ENCODE results near the gene CNTRL.
"Not testable (repeated sequence)": the region's sequence is repeated elsewhere in the genome, so short reads cannot be mapped to it uniquely, and the experiment has no call there.

Gene CNTRL

DNA sequence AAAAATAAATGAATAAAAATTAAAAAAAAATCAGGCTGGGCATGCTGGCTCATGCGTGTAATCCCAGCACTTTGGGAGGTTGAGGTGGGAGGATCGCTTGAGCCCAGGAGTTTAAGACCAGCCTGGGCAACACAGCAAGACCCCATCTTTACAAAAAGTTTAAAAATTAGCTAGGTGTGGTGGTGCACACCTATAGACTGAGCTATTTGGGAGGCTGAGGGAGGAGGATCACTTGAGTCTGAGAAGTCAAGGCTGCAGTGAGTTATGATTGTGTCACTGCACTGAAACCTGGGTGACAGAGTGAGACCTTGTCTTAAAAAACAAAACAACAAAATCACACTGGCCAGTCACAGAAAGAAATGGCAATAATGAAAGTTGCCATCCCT is 3.4 kb upstream of the CNTRL start:
- no peak for DNase-seq

- peak; percentile 68 for DNase-seq
Measured at GRCh38 chr9:121071756-121072421, 2.9 kb upstream of the CNTRL start.

GRCh38 chr9:121073038-121073437 is 1.7 kb upstream of the CNTRL start:
- DNase-seq, result no peak

DNA sequence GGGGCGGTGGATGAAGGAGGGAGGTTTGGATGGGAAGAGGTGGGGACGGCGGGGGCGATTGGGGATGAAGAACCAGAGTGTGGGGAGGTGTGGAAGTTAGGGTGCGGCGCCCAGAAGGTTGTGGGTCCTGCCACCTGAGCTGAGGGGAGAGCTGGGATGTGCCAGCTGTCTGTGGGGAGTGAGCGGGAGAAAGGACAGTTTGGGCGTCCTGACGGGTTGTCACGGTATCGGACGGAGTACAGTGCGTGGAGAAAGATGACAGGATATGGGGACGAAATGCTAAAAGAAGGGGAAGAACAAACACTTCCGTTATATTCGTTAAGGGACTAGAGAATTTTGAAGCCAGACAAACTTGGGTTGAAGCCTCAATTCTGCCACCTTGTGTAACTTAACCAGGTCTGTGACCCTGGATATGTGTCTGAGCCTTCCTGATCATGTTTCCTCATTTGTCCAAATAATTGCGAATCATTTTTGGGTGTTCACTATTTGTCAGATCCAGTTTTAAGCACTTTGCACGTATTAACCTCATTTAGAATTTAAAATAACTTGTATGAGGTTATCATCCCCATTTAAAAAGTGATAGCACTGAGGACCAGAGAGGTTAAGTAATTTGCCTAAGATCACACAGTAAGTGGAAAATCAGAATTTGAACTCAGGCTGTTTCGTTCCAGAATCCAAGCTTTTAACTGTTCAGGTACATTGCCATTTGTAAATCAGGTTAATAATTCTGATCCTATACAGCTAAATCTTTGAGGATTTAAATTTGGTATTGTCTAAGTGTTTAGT is 689 bp downstream of the CNTRL start:
- DNase-seq, result peak; percentile 52

- DNase-seq, result no peak
Measured at GRCh38 chr9:121082075-121082474, 7.3 kb downstream of the CNTRL start.

DNA sequence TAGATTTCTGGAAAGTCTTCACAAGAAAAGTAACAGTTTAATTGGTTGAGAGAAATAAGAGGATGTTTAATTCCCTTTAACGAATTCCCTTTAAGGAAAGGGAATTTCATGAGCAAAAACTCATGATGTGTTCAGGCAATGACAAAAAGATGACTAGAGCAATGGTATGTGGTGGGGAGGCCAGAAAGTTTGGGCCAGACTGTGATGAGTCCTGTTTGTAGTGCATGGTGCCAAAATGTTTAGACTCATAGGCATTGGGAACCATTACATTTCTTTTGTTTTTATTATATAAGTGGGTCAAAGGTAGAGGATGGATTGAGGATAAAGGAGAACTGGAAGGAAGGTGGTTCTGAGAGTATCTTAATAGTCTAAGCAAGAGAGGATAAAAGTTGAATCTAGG is 10.9 kb downstream of the CNTRL start:
- no peak for DNase-seq

- DNase-seq, result no peak
Measured at GRCh38 chr9:121088576-121088975, 13.8 kb downstream of the CNTRL start.

DNA sequence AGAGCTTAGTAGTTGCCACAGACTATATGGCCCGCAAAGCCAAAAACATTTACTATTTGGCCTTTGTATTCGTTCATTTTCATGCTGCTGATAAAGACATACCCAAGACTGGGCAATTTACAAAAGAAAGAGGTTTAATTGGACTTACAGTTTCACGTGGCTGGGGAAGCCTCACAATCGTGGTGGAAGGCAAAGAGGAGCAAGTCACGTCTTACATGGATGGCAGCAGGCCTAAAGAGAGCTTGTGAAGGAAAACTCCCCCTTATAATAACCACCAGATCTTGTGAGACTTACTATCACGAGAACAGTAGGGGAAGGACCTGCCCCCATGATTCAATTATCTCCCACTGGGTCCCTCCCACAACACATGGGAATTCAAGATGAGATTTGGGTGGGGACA is 16.0 kb downstream of the CNTRL start:
- DNase-seq, result not testable (repeated sequence)

- no peak for DNase-seq
Measured at GRCh38 chr9:121095057-121095456, 20.3 kb downstream of the CNTRL start.

GRCh38 chr9:121098567-121099198 is 23.9 kb downstream of the CNTRL start:
- DNase-seq, result no peak

GRCh38 chr9:121104054-121104453 is 29.3 kb downstream of the CNTRL start:
- DNase-seq, result not testable (repeated sequence)

GRCh38 chr9:121105531-121105930 is 30.8 kb downstream of the CNTRL start:
- no peak for DNase-seq

DNA sequence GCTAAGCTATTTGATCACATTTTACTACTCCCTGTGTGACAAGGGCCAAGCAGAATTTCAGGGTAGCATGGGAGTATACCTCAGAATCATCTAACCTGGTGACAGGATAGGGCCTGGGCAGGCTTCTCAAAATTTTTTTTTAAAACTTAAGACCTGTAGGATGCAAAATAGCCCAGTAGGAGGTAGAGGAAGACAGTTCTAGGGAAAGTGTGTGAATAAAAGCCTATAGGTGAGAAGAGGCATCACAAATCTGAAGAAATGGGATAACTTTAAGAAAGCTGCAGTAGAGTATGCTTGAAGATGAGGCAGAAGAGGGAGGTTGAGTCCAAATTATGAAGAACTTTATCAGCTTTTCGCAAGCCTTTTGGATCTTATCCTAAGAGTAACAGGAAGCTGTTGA is 32.3 kb downstream of the CNTRL start:
- peak; percentile 49 for DNase-seq

DNA sequence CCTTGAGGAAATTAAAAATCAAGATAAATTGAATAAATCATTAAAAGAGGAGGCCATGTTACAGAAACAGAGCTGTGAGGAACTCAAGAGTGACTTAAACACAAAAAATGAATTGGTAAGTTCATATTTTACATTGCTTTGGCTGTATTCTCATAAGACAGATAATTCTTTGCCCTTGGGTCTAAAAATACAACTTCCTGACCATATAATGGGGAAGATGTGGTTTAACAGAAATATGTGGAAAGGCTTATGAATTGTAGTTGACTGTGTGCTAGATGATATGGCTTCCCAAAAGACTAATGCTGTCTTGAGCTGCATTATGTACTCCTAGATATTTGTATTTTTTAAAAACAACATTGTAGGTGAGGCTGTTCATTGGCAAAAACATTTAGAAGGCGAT is 33.1 kb downstream of the CNTRL start:
- DNase-seq, result no peak

DNA sequence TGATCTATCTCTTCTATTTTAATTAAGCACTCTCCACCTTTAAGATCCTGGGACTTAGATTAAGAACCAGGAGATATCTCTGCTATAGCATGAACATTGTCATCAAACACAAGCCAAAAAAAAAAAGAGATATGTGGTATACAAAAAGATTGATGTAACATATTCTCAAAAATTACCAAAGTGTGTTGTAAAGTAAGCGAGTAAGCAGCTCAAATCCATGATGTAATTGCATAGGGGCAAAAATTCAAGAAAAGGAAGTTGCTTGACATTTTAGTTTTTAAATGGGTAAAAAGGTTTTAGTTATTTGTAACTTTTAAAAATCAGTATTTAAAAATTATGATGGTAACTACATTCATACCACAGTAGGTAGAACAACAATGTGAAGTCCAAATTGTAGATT is 40.7 kb downstream of the CNTRL start:
- no peak for DNase-seq

DNA sequence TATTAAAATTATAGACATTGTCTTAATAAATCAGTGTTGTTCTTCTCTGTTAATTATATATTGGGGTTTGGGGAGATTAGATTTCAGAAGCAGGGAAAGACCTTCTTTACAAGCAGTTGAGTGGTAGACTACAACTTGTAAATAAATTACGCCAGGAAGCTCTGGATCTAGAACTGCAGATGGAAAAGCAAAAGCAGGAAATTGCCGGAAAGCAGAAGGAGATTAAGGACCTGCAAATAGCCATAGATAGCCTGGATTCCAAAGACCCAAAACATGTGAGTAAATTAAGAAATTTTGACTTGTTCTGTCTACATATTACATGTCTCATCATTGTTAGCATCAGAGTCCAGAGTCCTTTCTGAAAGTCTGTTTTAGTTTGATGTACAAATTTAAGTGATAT is 43.5 kb downstream of the CNTRL start:
- no peak for DNase-seq

- no peak for DNase-seq
Measured at GRCh38 chr9:121120386-121120785, 45.6 kb downstream of the CNTRL start.

GRCh38 chr9:121121582-121122087 is 46.9 kb downstream of the CNTRL start:
- peak; percentile 95 for DNase-seq

GRCh38 chr9:121122246-121123032 is 47.7 kb downstream of the CNTRL start:
- no peak for DNase-seq

- DNase-seq, result no peak
Measured at GRCh38 chr9:121123816-121124535, 49.2 kb downstream of the CNTRL start.

GRCh38 chr9:121125590-121125989 is 50.8 kb downstream of the CNTRL start:
- no peak for DNase-seq

GRCh38 chr9:121129384-121129783 is 54.6 kb downstream of the CNTRL start:
- DNase-seq, result not testable (repeated sequence)
